GM18517 (cell line): ENCODE results near the gene HRH3.

Source experiments
- ATAC-seq: cut with Tn5 transposase; IDR thresholded peaks from one replicate; pipeline ENCODE4 v1.9.1; 2021; ENCODE audit warnings: mild to moderate bottlenecking, moderate library complexity; ENCODE audit not compliant: unreplicated experiment

The HRH3 gene

GRCh38 chr20:62219992-62220665 is at the start of gene HRH3:
Gene HRH3 (minus strand): TSS chr20:62220278. CDS start chr20:62219970, 308 bp downstream.
- ATAC-seq = no peak

DNA sequence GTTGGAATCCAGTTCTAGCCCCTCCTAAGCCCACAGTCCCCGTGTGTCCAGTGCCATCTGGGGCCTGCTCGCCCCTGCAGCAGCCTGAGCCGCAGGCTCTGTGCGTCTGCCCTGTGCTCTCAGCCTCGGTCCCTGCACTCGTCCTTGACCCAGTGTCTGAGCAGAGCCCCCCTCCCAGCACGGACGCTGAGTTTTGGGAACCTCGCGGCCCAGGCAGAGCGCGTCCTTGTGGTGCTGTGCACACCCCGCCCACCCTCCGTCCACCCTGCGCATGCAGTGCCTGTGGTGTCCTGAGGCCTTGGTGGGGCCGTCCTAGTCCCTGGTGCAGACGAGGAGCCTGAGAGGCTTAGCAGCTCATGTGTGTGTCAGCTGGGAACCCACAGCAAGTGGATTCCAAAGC is 49.8 kb upstream of the HRH3 start:
- ATAC-seq = no peak

- ATAC-seq = no peak
These were observed 49.3 kb upstream of the HRH3 start for GRCh38 chr20:62269378-62269777.

DNA sequence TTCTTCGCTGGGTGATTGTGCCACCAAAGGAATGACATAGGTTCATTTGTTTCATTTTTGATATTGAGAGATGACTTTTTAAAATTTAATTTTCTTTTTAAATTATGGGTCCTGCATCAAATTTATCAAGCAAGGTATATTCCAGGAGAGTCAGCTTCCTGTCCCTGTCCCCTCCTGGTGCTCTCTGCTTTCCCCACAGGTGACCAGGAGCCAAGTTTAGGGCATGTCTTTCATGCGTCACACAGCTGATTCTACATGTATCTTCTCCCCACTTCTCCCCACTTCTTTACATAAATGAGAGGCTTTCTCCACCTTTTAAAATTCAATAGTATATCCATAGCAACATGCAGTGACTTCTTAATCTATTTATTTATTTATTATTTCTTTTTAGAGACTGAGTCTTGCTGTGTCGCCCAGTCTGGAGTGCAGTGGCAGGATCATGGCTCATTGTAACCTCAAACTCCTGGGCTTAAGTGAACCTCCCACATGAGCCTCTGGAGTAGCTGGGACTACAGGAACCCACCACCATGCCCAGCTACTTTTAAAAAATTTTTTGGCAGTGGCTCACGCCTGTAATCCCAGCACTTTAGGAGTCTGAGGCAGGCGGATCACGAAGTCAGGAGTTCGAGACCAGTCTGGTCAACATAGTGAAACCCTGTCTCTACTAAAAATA is 48.3 kb upstream of the HRH3 start:
- ATAC-seq = no peak

- ATAC-seq = no peak
These were observed 47.5 kb upstream of the HRH3 start for GRCh38 chr20:62267543-62267942.

- no peak for ATAC-seq
These were observed 46.8 kb upstream of the HRH3 start for GRCh38 chr20:62266851-62267250.

DNA sequence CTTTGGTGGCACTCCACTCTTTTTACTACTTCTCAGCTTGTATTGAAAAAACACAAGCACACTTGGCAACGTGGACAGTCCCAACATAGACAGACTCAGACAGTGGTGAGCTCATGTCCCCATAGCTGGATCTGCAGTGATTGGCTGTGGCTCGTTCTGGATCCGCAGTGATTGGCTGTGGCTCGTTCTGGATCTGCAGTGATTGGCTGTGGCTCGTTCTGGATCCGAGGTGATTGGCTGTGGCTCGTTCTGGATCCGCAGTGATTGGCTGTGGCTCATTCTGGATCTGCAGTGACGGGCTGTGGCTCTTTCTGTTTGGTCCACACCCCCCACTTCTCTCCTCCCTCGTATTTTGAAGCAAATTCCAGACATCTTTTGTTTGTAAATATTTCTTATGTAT is 46.3 kb upstream of the HRH3 start:
- no peak for ATAC-seq

DNA sequence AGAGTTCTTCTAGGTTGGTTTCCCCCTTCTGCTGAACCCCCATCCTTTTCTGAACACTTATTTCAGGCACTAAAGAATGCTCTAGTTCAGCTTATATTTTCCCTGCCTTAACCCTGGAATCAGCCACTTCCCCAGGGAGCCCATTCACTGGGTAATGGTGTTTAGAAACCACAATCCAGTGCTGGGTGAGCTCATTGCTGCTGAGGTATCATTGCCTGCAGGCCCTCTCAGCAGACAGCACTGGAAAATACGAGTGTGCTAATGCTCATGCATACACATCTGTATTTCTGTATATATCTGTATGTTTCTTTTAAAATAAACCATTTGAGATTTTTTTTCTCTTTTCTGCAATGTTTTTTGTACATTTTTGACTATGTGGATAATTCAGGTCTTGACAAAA is 45.3 kb upstream of the HRH3 start:
- no peak for ATAC-seq

DNA sequence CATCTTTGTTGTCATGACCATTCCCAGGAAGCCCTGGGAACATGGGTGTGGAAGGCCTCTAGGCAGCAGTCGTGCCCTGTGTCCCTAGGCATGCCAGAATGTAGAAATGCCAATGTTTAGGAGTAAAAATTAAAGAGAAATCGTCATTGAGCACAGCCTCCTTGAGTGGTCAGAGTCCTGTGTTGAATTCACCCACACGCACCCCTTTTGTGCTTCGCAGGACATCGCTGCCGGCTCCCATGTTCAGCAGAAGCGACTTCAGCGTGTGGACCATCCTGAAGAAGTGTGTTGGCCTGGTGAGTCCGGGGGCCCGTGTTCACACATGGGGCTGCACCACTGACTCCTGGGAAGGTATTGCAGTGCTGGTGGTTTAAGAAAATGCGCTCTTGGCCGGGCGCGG is 43.3 kb upstream of the HRH3 start:
- ATAC-seq = no peak

DNA sequence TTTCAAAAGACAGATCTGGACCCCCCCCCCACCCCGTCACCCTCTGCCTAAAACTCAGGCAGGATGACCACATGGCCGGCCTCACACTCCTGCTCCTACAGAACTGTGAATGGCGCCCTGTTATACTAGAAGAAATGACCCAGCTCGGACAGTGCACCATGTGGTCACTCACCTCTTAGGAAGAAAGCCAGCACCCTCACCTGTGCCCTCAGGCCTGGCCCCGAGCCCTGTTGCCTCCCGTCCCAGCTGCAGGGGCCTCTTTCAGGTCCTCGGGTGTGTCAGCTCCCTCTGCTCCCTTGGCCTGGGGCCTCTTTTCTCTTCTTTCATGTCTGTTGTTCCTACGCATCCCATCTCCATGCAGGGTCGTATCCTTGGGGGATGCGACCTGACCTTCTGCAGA is 42.0 kb upstream of the HRH3 start:
- ATAC-seq = no peak

- no peak for ATAC-seq
These were observed 39.2 kb upstream of the HRH3 start for GRCh38 chr20:62259294-62259565.

DNA sequence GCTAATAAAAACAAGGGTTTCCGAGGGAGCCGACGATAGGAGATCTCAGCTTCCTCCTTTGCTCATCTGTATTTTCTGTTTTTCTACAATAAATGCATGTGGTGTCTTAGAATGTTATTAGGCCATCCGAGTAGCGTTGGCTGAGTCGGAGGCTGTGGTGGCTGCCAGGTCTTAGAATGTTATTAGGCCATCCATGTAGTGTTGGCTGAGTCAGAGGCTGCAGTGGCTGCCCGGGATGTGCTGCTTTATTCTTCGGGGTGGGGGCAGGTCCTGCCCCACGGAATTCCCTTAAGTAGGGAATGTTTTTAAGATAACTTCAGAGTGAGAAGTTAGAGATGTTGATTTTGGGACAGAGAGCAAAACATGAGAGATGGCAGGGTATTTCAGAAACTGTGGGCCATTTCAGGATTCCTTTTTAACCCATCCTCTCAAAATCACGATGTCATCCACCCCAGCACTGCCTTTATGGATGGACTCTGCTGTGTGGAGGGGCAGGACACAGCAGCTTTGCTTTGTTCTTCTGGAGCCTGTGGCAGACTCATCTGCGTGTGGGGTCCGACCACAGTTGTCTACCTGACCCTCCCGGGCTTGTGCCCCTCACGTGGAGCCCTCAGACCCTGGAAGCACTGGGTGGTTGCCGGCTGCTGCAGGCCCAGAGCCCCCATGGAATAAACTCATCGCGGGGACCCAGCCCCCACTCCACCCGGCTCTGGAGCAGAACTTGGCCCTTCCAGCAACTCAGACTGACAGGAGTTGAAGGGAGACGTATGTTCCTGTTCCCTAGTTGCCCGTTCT is 38.6 kb upstream of the HRH3 start:
- ATAC-seq = no peak

GRCh38 chr20:62255976-62256375 is 35.9 kb upstream of the HRH3 start:
- ATAC-seq = no peak

- ATAC-seq = no peak
These were observed 34.1 kb upstream of the HRH3 start for GRCh38 chr20:62254021-62254724.

DNA sequence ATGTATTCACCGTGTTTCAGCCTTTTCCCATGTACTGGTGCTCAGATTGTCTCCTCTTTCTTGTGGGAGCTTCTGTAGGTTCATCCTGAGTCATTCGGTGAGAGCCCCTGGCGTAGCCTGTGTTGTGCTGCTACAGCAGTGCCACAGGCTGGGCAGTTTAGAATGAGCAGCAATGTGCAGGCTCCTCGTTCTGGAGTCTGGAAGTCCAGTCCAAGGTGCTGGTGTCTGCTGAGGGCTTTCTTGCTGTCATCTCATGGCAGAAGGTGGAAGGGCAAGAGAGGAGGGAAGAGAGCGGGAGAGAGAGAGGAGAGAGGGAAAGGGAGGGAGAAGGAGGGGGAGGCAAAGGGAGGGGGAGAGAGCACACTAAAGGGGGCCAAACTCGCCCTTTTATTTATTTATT is 33.3 kb upstream of the HRH3 start:
- ATAC-seq = no peak

DNA sequence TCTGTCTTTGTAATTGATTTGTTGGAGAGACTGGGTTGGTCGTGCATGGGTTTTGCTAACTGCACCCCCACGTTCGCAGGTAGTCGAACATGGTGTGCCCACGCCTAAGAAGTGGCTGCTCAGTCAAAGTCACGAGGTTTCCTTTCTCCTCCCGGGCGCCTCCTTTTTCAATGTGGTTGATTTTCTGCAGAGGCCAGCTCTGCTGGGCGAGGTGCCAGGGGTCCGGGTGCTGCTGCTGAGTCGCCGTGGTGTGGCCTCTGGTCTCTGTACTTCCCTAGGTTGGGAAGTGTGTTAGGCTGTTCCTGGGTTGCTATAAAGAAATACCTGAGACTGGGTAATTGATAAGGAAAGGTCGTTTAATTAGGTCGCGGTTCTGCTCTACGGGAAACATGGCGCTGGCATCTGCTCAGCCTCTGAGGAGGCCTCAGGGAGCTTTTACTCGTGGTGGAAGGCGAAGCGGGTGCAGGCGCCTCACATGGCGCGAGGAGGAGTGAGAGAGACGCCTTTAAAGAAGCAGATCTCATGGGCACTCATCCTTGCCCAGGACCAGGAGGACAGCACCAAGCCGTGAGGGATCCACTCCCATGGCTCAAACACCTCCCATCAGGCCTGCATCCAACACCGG is 32.4 kb upstream of the HRH3 start:
- no peak for ATAC-seq

DNA sequence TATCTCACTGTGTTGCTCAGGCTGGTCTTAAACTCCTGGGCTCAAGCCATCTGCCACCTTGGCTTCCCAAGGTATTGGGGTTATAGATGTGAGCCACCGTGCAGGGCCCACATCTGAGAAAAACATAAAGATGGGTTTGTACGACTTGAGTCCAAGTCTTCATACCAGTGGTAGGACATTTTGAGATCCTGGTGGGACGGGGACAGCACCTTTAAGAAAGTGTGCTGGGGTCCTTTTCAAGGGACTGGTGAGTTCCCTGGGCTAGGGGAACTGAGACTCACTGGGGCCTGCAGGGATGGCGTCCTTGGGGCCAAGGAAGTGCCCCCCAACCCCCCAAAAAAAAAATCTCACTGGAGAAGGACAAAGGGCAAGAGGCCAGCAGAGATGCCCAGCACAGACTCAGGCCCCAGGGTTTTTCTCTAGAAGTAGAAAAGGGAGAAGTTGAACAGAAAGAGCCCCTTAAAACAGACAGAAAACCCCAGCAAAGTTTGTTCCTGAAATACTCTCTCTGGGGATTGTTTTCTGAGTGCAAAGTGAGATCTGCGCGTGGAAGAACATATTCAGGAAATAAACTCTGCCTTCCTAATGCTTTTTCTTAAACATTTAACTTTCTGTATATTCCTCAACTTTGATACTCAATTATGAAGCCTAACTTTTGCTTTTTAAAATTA is 28.9 kb upstream of the HRH3 start:
- no peak for ATAC-seq

DNA sequence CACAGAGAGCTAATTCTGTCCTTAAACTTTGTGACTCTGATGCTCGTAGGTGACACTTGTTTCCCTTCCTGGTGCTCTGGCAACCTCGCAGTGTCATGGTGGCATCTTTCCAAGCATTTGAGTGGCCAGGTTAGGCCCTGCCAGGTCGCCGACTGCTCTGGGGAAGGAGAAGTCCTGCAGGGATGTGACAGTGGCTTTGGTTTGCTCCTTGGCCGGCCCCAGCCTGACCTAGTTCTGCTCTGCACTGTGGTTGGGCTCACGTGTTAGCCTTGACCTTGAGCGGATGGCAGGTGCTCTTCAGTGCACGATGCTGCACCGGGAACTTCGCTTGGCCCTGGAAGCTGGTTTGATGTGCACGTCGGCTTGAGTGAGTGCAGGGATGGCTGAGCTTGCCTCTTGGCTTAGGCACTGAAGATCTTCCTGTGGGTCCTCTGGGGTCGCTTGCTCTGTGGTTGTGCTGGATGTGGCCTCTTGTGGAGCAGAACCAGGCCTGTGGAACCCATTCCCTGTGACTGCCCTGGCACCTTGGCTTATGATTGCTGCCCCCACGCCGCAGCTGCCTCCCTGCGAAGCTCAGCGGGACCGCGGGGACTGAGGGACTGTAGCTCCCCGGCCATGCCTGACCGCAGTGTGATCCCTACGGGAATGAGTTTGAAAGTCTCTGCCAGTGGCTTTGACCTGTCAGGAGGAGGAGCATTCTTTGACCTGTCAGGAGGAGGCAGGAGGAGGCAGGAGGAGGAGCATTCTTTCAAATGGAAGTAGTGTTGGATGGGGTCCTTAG is 27.0 kb upstream of the HRH3 start:
- no peak for ATAC-seq

DNA sequence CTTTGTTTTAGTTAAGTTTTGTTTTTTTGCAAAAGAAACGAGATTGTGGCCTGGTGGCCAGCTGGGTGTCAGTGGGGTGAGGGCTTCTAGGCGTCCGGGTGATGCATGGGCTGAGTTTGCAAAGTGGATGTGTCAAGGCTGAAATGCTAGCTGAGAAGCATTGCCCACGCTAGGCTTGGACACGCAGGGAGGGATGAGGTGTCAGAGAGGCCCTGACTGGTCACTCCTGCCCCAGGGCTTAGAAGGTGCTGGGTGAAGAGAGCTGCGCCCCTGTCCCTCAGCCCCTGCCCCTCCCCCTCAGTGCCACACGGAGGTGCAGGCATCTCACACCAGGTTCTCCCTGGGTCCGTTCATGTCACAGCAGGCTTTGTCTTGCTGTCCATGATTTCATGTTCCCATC is 26.4 kb upstream of the HRH3 start:
- ATAC-seq = no peak

GRCh38 chr20:62245911-62246280 is 25.8 kb upstream of the HRH3 start:
- no peak for ATAC-seq
